Measurements from ENCODE around the gene RANGAP1. TPM values are rescaled to one million over a fixed set of nuclear protein-coding genes. Genes with fewer than 3 reads are reported as not detected.

The RANGAP1 gene
- polyA plus RNA-seq, 2 of the 4 experiments (the other 2 are of a cell fraction), result 44.9 to 75.1 TPM

DNA sequence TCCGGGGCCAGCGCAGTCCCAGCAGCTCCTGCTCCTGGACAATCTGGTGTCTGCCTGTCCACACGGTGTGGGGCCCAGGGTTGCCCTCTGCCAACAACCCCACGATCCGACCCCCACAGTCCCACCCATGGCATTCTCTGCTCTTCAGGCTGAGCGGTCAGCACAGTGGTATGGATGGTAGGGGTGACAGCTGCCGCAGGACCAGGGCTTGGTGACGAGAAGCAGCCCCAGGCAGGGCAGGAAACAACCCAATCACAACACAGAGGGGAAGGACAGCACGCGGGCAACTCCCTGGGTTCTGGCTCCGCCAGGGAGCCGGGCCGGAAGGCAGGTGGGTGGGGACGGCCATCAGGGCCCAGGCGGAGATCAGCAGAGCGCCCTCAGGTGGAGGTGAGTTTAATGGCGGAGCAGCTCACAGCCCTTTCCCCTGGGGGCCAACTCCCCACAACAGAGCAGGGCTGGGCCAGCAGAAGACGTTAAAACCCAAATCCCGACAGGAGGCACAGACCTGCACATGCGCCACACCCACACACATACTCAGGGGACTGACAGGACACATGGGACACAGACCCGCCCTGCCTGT, 40.0 kb downstream of the RANGAP1 start:
- ATAC-seq (peak in 1 of 2 experiments; percentile 13; a peak in 3 of 6 replicates), DNase-seq (ENCODE audit: low read depth in 1 of 2, low spot score in 1 of 2) (no peak), FAIRE-seq (no peak)
- Histone ChIP-seq H3K4me2 (no peak overlapping the region), H3K27ac (no peak overlapping the region), H3K9me3 (no peaks in the 10 kb centered on the region), H3K4me3 (no peak overlapping the region), H3K4me1 (no peaks in the 10 kb centered on the region)
- 85% methylated on average over 17 of the region's 21 CpGs for WGBS (ENCODE audit: missing lambda C conversion rate)
- TF ChIP-seq MYC (IDR thresholded peaks at IDR 0.05; ENCODE audit: borderline replicate concordance, low read length) (no peak), CTCF (IDR thresholded peaks at IDR 0.05) (no peak), HOXB13 (CRISPR knock-in tag; IDR thresholded peaks at IDR 0.05; ENCODE audit: low read depth) (no peak), HMGXB4 (CRISPR knock-in tag; IDR thresholded peaks at IDR 0.05; ENCODE audit: borderline replicate concordance) (no peak), CHD2 (IDR thresholded peaks at IDR 0.05; ENCODE audit: low read length, partially characterized antibody) (no peak), MAZ (IDR thresholded peaks at IDR 0.05; ENCODE audit: borderline replicate concordance, low read depth, low read length) (no peak), RCOR1 (IDR thresholded peaks at IDR 0.05; ENCODE audit: low read depth, low read length) (no peak), ZSCAN20 (CRISPR knock-in tag; IDR thresholded peaks at IDR 0.05) (no peak), EP300 (IDR thresholded peaks at IDR 0.05) (no peak), FOSB (CRISPR knock-in tag; IDR thresholded peaks at IDR 0.05) (no peak), TP53 (CRISPR knock-in tag; IDR thresholded peaks at IDR 0.05) (no peak), TFCP2L1 (CRISPR knock-in tag; IDR thresholded peaks at IDR 0.05) (no peak), RFX5 (IDR thresholded peaks at IDR 0.05) (no peak), GATA3 (IDR thresholded peaks at IDR 0.05; ENCODE audit: borderline replicate concordance) (no peak), CHD4 (IDR thresholded peaks at IDR 0.05; ENCODE audit: borderline replicate concordance) (no peak), CEBPB (IDR thresholded peaks at IDR 0.05) (no peak), SREBF2 (IDR thresholded peaks at IDR 0.05) (no peak), HOXB5 (CRISPR knock-in tag; IDR thresholded peaks at IDR 0.05) (no peak), SMC3 (IDR thresholded peaks at IDR 0.05) (no peak), KDM1A (IDR thresholded peaks at IDR 0.05; ENCODE audit: low read depth) (no peak)
- ChIA-PET POLR2A (no interaction called here), CTCF (interaction anchor here (1.1 to 1.4 kb wide), 2 partner anchors 14 to 323 kb away, joined by 3 to 4 read pairs; no protein-coding TSS in a partner anchor)

- Histone ChIP-seq H3K4me2 (no peak overlapping the region), H3K27ac (no peak overlapping the region), H3K4me3 (no peak overlapping the region), H3K9me3 (no peaks in the 10 kb centered on the region), H3K4me1 (no peaks in the 10 kb centered on the region)
- WGBS (ENCODE audit: missing lambda C conversion rate), result 94% methylated on average over 6 of the region's 6 CpGs
- ChIA-PET CTCF (interaction anchor here (0.6 to 1.3 kb wide), 3 partner anchors 14 to 344 kb away, joined by 3 to 5 read pairs (median 3); no protein-coding TSS in a partner anchor), POLR2A (no interaction called here)
- TF ChIP-seq NR3C1 (IDR thresholded peaks at IDR 0.05), result no peak
- no peak for TF ChIP-seq HEYL (CRISPR knock-in tag; IDR thresholded peaks at IDR 0.05)
- TF ChIP-seq CHD2 (IDR thresholded peaks at IDR 0.05; ENCODE audit: low read length, partially characterized antibody), result no peak
- TF ChIP-seq CBX8 (IDR thresholded peaks at IDR 0.05), result no peak
- no peak for TF ChIP-seq FOSL2 (IDR thresholded peaks at IDR 0.05)
- TF ChIP-seq FOSL2 (CRISPR knock-in tag; IDR thresholded peaks at IDR 0.05), result no peak
- no peak for TF ChIP-seq POLR2A (IDR thresholded peaks at IDR 0.05; ENCODE audit: low read length)
- TF ChIP-seq RAD21 (conservative IDR thresholded peaks at IDR 0.05 in 1 of 2, IDR thresholded peaks at IDR 0.05 in 1 of 2), result no peak
- no peak for TF ChIP-seq NFE2L2 (conservative IDR thresholded peaks at IDR 0.05; ENCODE audit: low read length)
- TF ChIP-seq ZFP36 (IDR thresholded peaks at IDR 0.05; ENCODE audit: borderline replicate concordance, partially characterized antibody), result no peak
- TF ChIP-seq GATA3 (IDR thresholded peaks at IDR 0.05; ENCODE audit: borderline replicate concordance), result no peak
- no peak for TF ChIP-seq RFX5 (IDR thresholded peaks at IDR 0.05)
- TF ChIP-seq HOXB5 (CRISPR knock-in tag; IDR thresholded peaks at IDR 0.05), result no peak
- TF ChIP-seq, protein P1, sequence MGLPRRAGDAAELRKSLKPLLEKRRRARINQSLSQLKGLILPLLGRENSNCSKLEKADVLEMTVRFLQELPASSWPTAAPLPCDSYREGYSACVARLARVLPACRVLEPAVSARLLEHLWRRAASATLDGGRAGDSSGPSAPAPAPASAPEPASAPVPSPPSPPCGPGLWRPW (IDR thresholded peaks at IDR 0.05), result no peak
- TF ChIP-seq SREBF2 (IDR thresholded peaks at IDR 0.05), result no peak
- no peak for TF ChIP-seq RCOR1 (IDR thresholded peaks at IDR 0.05; ENCODE audit: low read depth, low read length)
- TF ChIP-seq CHD4 (IDR thresholded peaks at IDR 0.05; ENCODE audit: borderline replicate concordance), result no peak
- no peak for TF ChIP-seq EHMT2 (IDR thresholded peaks at IDR 0.05; ENCODE audit: low read depth)
- TF ChIP-seq HMGXB4 (CRISPR knock-in tag; IDR thresholded peaks at IDR 0.05; ENCODE audit: borderline replicate concordance), result no peak
- FAIRE-seq (no peak), DNase-seq (ENCODE audit: low read depth in 1 of 2, low spot score in 1 of 2) (no peak), ATAC-seq (no peak)
Observed at GRCh38 chr22:41243361-41243760, 42.6 kb downstream of the RANGAP1 start.
